A673 (cell line): ENCODE results near the gene RAB37. TPM values are rescaled to one million over a fixed set of nuclear protein-coding genes. Genes with fewer than 3 reads are reported as not detected.

Source experiments
- BruUV-seq: library from RNA; stranded (reverse); fragments of 400-500 nt; replicated peaks from 2 replicates; lab custom pipeline; 2021; lab: Mats Ljungman, UMichigan
- CTCF ChIA-PET: fragments of 300-600 bp; sonication (Branson Sonifier 250); formaldehyde crosslinking; loops from one replicate; lab custom pipeline; 2022; ENCODE audit warnings: antibody characterized with exemption; lab: Charles Lee
- POLR2A ChIA-PET: fragments of 300-600 bp; sonication (Branson Sonifier 250); formaldehyde crosslinking; loops from one replicate; lab custom pipeline; 2022; ENCODE audit warnings: antibody characterized with exemption; ENCODE audit not compliant: low non-redundant PET; lab: Charles Lee
- DNase-seq: peaks from one replicate; pipeline ENCODE4 v3.0.0-alpha.2; 2015; ENCODE audit warnings: low spot score
- H3K27ac ChIP-seq: fragments of 200-600 bp; sonication (generic); 2 replicates; pipeline ENCODE4 v1.5.1; 2016; ENCODE audit warnings: mixed run types, low read depth, mild to moderate bottlenecking, mixed read lengths, antibody characterized with exemption, low read length; ENCODE audit not compliant: poor library complexity, severe bottlenecking
- H3K27me3 ChIP-seq: fragments of 200-600 bp; sonication (generic); replicated peaks from 2 replicates; pipeline ENCODE4 v1.6.1; 2017; ENCODE audit warnings: mixed run types, low read depth, mild to moderate bottlenecking, mixed read lengths, antibody characterized with exemption, low read length; ENCODE audit not compliant: insufficient read depth, poor library complexity
- H3K36me3 ChIP-seq: fragments of 200-600 bp; sonication (generic); 2 replicates; pipeline ENCODE4 v1.6.1; 2016; ENCODE audit warnings: mixed run types, mild to moderate bottlenecking, mixed read lengths, antibody characterized with exemption, low read length; ENCODE audit not compliant: insufficient read depth, poor library complexity, severe bottlenecking
- H3K4me1 ChIP-seq: fragments of 200-600 bp; sonication (generic); 2 replicates; pipeline ENCODE4 v1.6.1; 2017; ENCODE audit warnings: mixed run types, mild to moderate bottlenecking, mixed read lengths, antibody characterized with exemption, low read length; ENCODE audit not compliant: insufficient read depth, poor library complexity, severe bottlenecking
- H3K4me3 ChIP-seq: fragments of 200-600 bp; sonication (generic); 2 replicates; pipeline ENCODE4 v1.5.1; 2016; ENCODE audit warnings: low read depth, mixed run types, mild to moderate bottlenecking, mixed read lengths, low read length; ENCODE audit not compliant: poor library complexity, severe bottlenecking
- H3K9me3 ChIP-seq: fragments of 200-600 bp; sonication (generic); 2 replicates; pipeline ENCODE4 v1.6.1; 2016; ENCODE audit warnings: mixed run types, low read depth, mild to moderate bottlenecking, mixed read lengths, antibody characterized with exemption, low read length; ENCODE audit not compliant: poor library complexity, severe bottlenecking
- CTCF ChIP-seq: fragments of 300-800, 200-600 bp; sonication (generic); conservative IDR thresholded peaks from 2 replicates; pipeline ENCODE4 v1.5.1; 2017; ENCODE audit warnings: low read depth, mild to moderate bottlenecking, antibody characterized with exemption, low read length, moderate library complexity, mixed read lengths
- EZH2 ChIP-seq: fragments of 200-600 bp; sonication (generic); IDR thresholded peaks from 2 replicates; pipeline ENCODE4 v1.6.1; 2017; ENCODE audit warnings: borderline replicate concordance, low read depth, mild to moderate bottlenecking, mixed read lengths, antibody characterized with exemption, low read length; ENCODE audit not compliant: poor library complexity, severe bottlenecking
- intact Hi-C: fragments of 100-400 bp; cut with micrococcal nuclease; formaldehyde crosslinking; loops from one replicate; pipeline ENCODE4 v1.10.0; 2022; ENCODE audit not compliant: unreplicated experiment
- total RNA-seq: library from RNA; stranded (reverse); gene quantifications from 2 replicates; pipeline ENCODE4 v1.2.3, GENCODE V29; 2021

The RAB37 gene
- total RNA-seq, 1 experiment from 2014 or later: not detected

GRCh38 chr17:74722782-74723181 lies 14.3 kb upstream of the RAB37 start:
- no peak for TF ChIP-seq EZH2
- TF ChIP-seq CTCF: no peak
- intact Hi-C loops: no loop called here
- Histone ChIP-seq H3K9me3 (no peaks in the 10 kb centered on the region), H3K27me3 (peaks cover 24% of the 10 kb centered on the region), H3K4me3 (no peak overlapping the region), H3K27ac (no peak overlapping the region), H3K36me3 (no peaks in the 10 kb centered on the region), H3K4me1 (no peaks in the 10 kb centered on the region)
- BruUV-seq: no TSS peak
- CTCF ChIA-PET: no interaction called here
- POLR2A ChIA-PET: no interaction called here
- no peak for DNase-seq

- DNase-seq: no peak
- no TSS peak for BruUV-seq
- Histone ChIP-seq H3K4me1 (no peaks in the 10 kb centered on the region), H3K36me3 (no peaks in the 10 kb centered on the region), H3K4me3 (no peak overlapping the region), H3K27ac (no peak overlapping the region), H3K27me3 (peaks cover 18% of the 10 kb centered on the region), H3K9me3 (no peaks in the 10 kb centered on the region)
- no peak for TF ChIP-seq CTCF
- TF ChIP-seq EZH2: no peak
- CTCF ChIA-PET: no interaction called here
- intact Hi-C loops: no loop called here
- POLR2A ChIA-PET: no interaction called here
These were observed 13.2 kb upstream of the RAB37 start for GRCh38 chr17:74723891-74724290.

DNA sequence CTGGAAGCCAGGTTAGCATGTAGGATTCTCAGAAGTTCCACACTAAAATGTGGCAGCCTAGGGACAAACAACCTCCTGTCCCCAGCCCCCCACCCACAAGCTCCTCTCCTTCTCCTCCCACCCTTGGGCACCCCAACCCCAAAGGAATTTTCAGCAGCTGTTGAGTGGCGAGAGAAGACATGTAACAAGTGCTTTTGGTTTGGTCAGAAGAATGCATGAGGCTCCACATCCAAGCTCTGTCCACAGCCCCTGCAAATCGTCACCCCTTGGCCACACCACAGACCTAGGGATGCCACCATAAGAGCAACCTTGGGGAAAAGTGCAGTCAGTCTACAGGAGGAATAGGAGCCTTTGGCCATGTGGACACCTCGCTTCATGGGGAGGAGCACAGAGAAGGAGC lies 11.9 kb upstream of the RAB37 start:
- POLR2A ChIA-PET: no interaction called here
- intact Hi-C loops: no loop called here
- Histone ChIP-seq H3K4me3 (no peak overlapping the region), H3K4me1 (no peaks in the 10 kb centered on the region), H3K27me3 (peaks cover 11% of the 10 kb centered on the region), H3K9me3 (no peaks in the 10 kb centered on the region), H3K36me3 (no peaks in the 10 kb centered on the region), H3K27ac (no peak overlapping the region)
- TF ChIP-seq EZH2 (no peak), CTCF (no peak)
- no peak for DNase-seq
- CTCF ChIA-PET: no interaction called here
- no TSS peak for BruUV-seq
